Upper lobe of left lung (tissue), 6 donors: ENCODE data around the gene TRIM6. TPM values are rescaled to one million over a fixed set of nuclear protein-coding genes. Genes with fewer than 3 reads are reported as not detected.

Source experiments
- ATAC-seq, 2 donors: fragments of 200-7000 bp; cut with Tn5 transposase; one replicate each; pipeline ENCODE4 v1.9.1; 2022; ENCODE audit warnings: mild to moderate bottlenecking in 2 of 2, moderate library complexity in 2 of 2; ENCODE audit not compliant: low FRiP score in 2 of 2
- DNase-seq, 2 donors: peaks; one replicate each; pipeline ENCODE4 v3.0.0-alpha.2; 2019 to 2020
- H3K27ac ChIP-seq, 4 donors: fragments of 200-600 bp; sonication (generic); one replicate each; pipeline ENCODE4 v1.5.1; 2016 to 2019
- H3K27me3 ChIP-seq, 4 donors: fragments of 200-600 bp; sonication (generic); one replicate each; pipeline ENCODE4 v1.5.1; 2017 to 2019
- H3K36me3 ChIP-seq, 4 donors: fragments of 200-600 bp; sonication (generic); one replicate each; pipeline ENCODE4 v1.5.1; 2016 to 2019
- H3K4me1 ChIP-seq, 4 donors: fragments of 200-600 bp; sonication (generic); one replicate each; pipeline ENCODE4 v1.5.1; 2018 to 2019
- H3K4me3 ChIP-seq, 4 donors: fragments of 200-600 bp; sonication (generic); one replicate each; pipeline ENCODE4 v1.5.1; 2017 to 2019; ENCODE audit warnings: mild to moderate bottlenecking in 2 of 4, moderate library complexity in 1 of 4
- H3K9me3 ChIP-seq, 4 donors: fragments of 200-600 bp; sonication (generic); one replicate each; pipeline ENCODE4 v1.5.1; 2018 to 2019
- CTCF ChIP-seq, 6 experiments: fragments of 450-650 bp in 4 of 6; fragments of 200-600 bp in 2 of 6; sonication (generic) in 2 of 6; IDR thresholded peaks; one replicate each; pipeline ENCODE4 v1.5.1; 2016 to 2019; ENCODE audit warnings: antibody characterized with exemption in 6 of 6
- EP300 ChIP-seq, 4 donors: sonication (generic); formaldehyde crosslinking; IDR thresholded peaks; one replicate each; pipeline ENCODE4 v1.5.1; 2017; ENCODE audit warnings: antibody characterized with exemption in 4 of 4, control low read depth in 2 of 4
- POLR2A ChIP-seq, 4 donors: fragments of 450-650 bp; IDR thresholded peaks; one replicate each; pipeline ENCODE4 v1.5.1; 2016 to 2017; ENCODE audit warnings: antibody characterized with exemption in 4 of 4, mild to moderate bottlenecking in 2 of 4
- POLR2AphosphoS5 ChIP-seq, 2 donors: sonication (generic); formaldehyde crosslinking; IDR thresholded peaks; one replicate each; pipeline ENCODE4 v1.5.1; 2017; ENCODE audit warnings: antibody characterized with exemption in 2 of 2
- WGBS, 2 donors: methylation state at CpG; one replicate each; pipeline ENCODE4 v1.1.5; 2017 to 2018; 5-methylcytosine and 5-hydroxymethylcytosine counted together
- total RNA-seq, 6 donors: library from RNA; depleted of rRNA in 4 of 6; stranded (reverse); fragments of >200 nt in 4 of 6; gene quantifications; one replicate each; pipeline versions ENCODE4 v1.1.0 to v1.2.1, GENCODE V29; 2016 to 2021
- donor health status: DM: no; HTN: no; CAD: no; lungs with moderate emphysema.
- donor health status: DM: no; HTN: yes; CAD: no; lungs with severe emphysema.

Gene TRIM6
- total RNA-seq, result 1 to 10 TPM; 1.0 to 8.8 (median 2.1) TPM

- Histone ChIP-seq H3K9me3 (no peaks in the 10 kb centered on the region), H3K4me1 (peaks cover 0 to 22% (median 10%) of the 10 kb centered on the region in 4 donors), H3K4me3 (peak within 1 kb of the TSS; percentile 34 to 56 (median 46)), H3K27me3 (no peaks in the 10 kb centered on the region), H3K36me3 (no peaks in the 10 kb centered on the region), H3K27ac (peak within 1 kb of the TSS in 3 of 4 donors; percentile 43 to 74 (median 55))
- DNase-seq (peak in 1 of 2 donors; percentile 60), ATAC-seq (peak; percentile 63 to 84)
- WGBS, 2 donors, result 6 to 11% methylated on average over 10 to 15 of the region's 20 CpGs
- TF ChIP-seq POLR2A (IDR thresholded peaks at IDR 0.05) (no peak), CTCF (IDR thresholded peaks at IDR 0.05) (no peak), POLR2AphosphoS5 (IDR thresholded peaks at IDR 0.05) (peak in 1 of 2 donors; percentile 33)
Measured at GRCh38 chr11:5596607-5597201, at the start of gene TRIM6. TSS of gene TRIM6 (plus strand) at chr11:5596637. CDS start at chr11:5596898, 261 bp downstream.

GRCh38 chr11:5547982-5548381, 48.5 kb upstream of the TRIM6 start:
- ATAC-seq (no peak), DNase-seq (no peak)
- no peak for TF ChIP-seq POLR2A (IDR thresholded peaks at IDR 0.05)
- no peak for TF ChIP-seq CTCF (IDR thresholded peaks at IDR 0.05)
- no peak for TF ChIP-seq POLR2AphosphoS5 (IDR thresholded peaks at IDR 0.05)
- TF ChIP-seq EP300 (IDR thresholded peaks at IDR 0.05), result no peak
- H3K27me3 ChIP-seq, result no peaks in the 10 kb centered on the region
- H3K9me3 ChIP-seq, result no peaks in the 10 kb centered on the region
- H3K4me1 ChIP-seq, result no peaks in the 10 kb centered on the region
- H3K4me3 ChIP-seq, result no peak overlapping the region
- no peak overlapping the region for H3K27ac ChIP-seq
- 89 to 90% methylated on average over 1 of the region's 1 CpG for WGBS, 2 donors
- H3K36me3 ChIP-seq, result no peaks in the 10 kb centered on the region

GRCh38 chr11:5548440-5548839, 48.0 kb upstream of the TRIM6 start, which contains the start of gene OR52H1:
TSS of gene OR52H1 (minus strand) at chr11:5548540. CDS start at chr11:5545505, 3,035 bp downstream.
- no peak for TF ChIP-seq CTCF (IDR thresholded peaks at IDR 0.05)
- no peak for TF ChIP-seq EP300 (IDR thresholded peaks at IDR 0.05)
- TF ChIP-seq POLR2A (IDR thresholded peaks at IDR 0.05), result no peak
- TF ChIP-seq POLR2AphosphoS5 (IDR thresholded peaks at IDR 0.05), result no peak
- H3K27ac ChIP-seq, result no peak within 1 kb of the TSS
- H3K27me3 ChIP-seq, result no peaks in the 10 kb centered on the region
- no peaks in the 10 kb centered on the region for H3K36me3 ChIP-seq
- ATAC-seq (no peak), DNase-seq (no peak)
- no peak within 1 kb of the TSS for H3K4me3 ChIP-seq
- WGBS, 2 donors, result 50 to 59% methylated on average over 1 of the region's 1 CpG
- H3K9me3 ChIP-seq, result no peaks in the 10 kb centered on the region
- no peaks in the 10 kb centered on the region for H3K4me1 ChIP-seq

GRCh38 chr11:5550440-5551095, 45.9 kb upstream of the TRIM6 start:
- no peaks in the 10 kb centered on the region for H3K36me3 ChIP-seq
- TF ChIP-seq POLR2A (IDR thresholded peaks at IDR 0.05) (no peak), CTCF (IDR thresholded peaks at IDR 0.05) (no peak), EP300 (IDR thresholded peaks at IDR 0.05) (no peak), POLR2AphosphoS5 (IDR thresholded peaks at IDR 0.05) (no peak)
- 66 to 86% methylated on average over 5 of the region's 5 CpGs for WGBS, 2 donors
- ATAC-seq (no peak), DNase-seq (no peak)
- H3K4me3 ChIP-seq, result no peak overlapping the region
- H3K27me3 ChIP-seq, result no peaks in the 10 kb centered on the region
- H3K27ac ChIP-seq, result no peak overlapping the region
- no peaks in the 10 kb centered on the region for H3K9me3 ChIP-seq
- no peaks in the 10 kb centered on the region for H3K4me1 ChIP-seq
